ENCODE results near the gene ANKRD22. TPM values are rescaled to one million over a fixed set of nuclear protein-coding genes. Genes with fewer than 3 reads are reported as not detected.

The ANKRD22 gene
- total and polyA plus RNA-seq, 10 of the 15 experiments (the other 5 are each of a cell fraction or from before 2014, with no cell fraction given): 0.30 to 1.3 (median 0.71) TPM

GRCh38 chr10:88792661-88793060 lies 59.0 kb downstream of the ANKRD22 start (continued):
- TF ChIP-seq, protein P1, sequence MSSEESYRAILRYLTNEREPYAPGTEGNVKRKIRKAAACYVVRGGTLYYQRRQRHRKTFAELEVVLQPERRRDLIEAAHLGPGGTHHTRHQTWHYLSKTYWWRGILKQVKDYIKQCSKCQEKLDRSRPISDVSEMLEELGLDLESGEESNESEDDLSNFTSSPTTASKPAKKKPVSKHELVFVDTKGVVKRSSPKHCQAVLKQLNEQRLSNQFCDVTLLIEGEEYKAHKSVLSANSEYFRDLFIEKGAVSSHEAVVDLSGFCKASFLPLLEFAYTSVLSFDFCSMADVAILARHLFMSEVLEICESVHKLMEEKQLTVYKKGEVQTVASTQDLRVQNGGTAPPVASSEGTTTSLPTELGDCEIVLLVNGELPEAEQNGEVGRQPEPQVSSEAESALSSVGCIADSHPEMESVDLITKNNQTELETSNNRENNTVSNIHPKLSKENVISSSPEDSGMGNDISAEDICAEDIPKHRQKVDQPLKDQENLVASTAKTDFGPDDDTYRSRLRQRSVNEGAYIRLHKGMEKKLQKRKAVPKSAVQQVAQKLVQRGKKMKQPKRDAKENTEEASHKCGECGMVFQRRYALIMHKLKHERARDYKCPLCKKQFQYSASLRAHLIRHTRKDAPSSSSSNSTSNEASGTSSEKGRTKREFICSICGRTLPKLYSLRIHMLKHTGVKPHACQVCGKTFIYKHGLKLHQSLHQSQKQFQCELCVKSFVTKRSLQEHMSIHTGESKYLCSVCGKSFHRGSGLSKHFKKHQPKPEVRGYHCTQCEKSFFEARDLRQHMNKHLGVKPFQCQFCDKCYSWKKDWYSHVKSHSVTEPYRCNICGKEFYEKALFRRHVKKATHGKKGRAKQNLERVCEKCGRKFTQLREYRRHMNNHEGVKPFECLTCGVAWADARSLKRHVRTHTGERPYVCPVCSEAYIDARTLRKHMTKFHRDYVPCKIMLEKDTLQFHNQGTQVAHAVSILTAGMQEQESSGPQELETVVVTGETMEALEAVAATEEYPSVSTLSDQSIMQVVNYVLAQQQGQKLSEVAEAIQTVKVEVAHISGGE (CRISPR knock-in tag; IDR thresholded peaks at IDR 0.05): no peak
- TF ChIP-seq CEBPB (IDR thresholded peaks at IDR 0.05; ENCODE audit: borderline replicate concordance in 1 of 2, low read depth in 2 of 2, low read length in 2 of 2): 0 out of 4 replicates have a peak, but pooled peaks of 1 of the 2 experiments have one; percentile 16
- peak; percentile 30; the same call in 1 of the 2 replicates for TF ChIP-seq EED (IDR thresholded peaks at IDR 0.05; ENCODE audit: low read depth)
- no peak for TF ChIP-seq ZZZ3 (IDR thresholded peaks at IDR 0.05; ENCODE audit: control insufficient read depth, insufficient read length, low read depth)

GRCh38 chr10:88791924-88792323 lies 59.7 kb downstream of the ANKRD22 start:
- 43% methylated on average over 2 of the region's 2 CpGs for WGBS (ENCODE audit: insufficient coverage, insufficient replicate concordance, low lambda C conversion rate, missing lambda C conversion rate)
- Histone ChIP-seq H3K9me3 (replicated peaks; ENCODE audit: control insufficient read depth, insufficient read depth, low read length) (no peaks in the 10 kb centered on the region), H3K27ac (ENCODE audit: control insufficient read depth, insufficient read depth) (no peak overlapping the region), H3K36me3 (ENCODE audit: control insufficient read depth in 2 of 2, insufficient read depth in 2 of 2, low read length in 1 of 2) (no peaks in the 10 kb centered on the region), H3K4me3 (no peak overlapping the region), H3K79me2 (ENCODE audit: control insufficient read depth, insufficient read depth, low read length) (no peaks in the 10 kb centered on the region), H4K20me1 (ENCODE audit: control insufficient read depth, insufficient read depth) (no peaks in the 10 kb centered on the region), H2AFZ (ENCODE audit: control insufficient read depth, low read depth, low read length) (no peak overlapping the region), H3K27me3 (replicated peaks in 1 of 2; ENCODE audit: control insufficient read depth in 2 of 2, insufficient read depth in 2 of 2, low read length in 1 of 2) (no peaks in the 10 kb centered on the region), H3K4me2 (ENCODE audit: control insufficient read depth, insufficient read depth) (no peak overlapping the region), H3K9ac (ENCODE audit: control insufficient read depth, insufficient read depth, low read length) (no peak overlapping the region), H3K4me1 (ENCODE audit: control insufficient read depth, insufficient read depth, low read length) (peaks cover 7% of the 10 kb centered on the region; the same call in 1 of the 2 replicates)
- intact Hi-C loops (cut with micrococcal nuclease; ENCODE audit: unreplicated experiment): loop anchor here (1.0 to 5.0 kb wide), 3 partner anchors 35 to 227 kb away; no protein-coding TSS in a partner anchor
- ATAC-seq: peak; percentile 91
- ChIA-PET POLR2A (no interaction called here), RAD21 (ENCODE audit: unreplicated experiment) (interaction anchor here (1.0 to 2.1 kb wide), 2 partner anchors 27 to 64 kb away, joined by 4 to 7 read pairs; no protein-coding TSS in a partner anchor), CTCF (interaction anchor here (0.6 to 1.6 kb wide), 8 partner anchors 17 to 93 kb away, joined by 3 to 7 read pairs (median 4); no protein-coding TSS in a partner anchor), SMC1A (ENCODE audit: uncharacterized antibody, unreplicated experiment) (interaction anchor here (0.9 to 1.2 kb wide), 2 partner anchors 13 to 48 kb away, joined by 3 to 4 read pairs; no protein-coding TSS in a partner anchor)
- no peak for FAIRE-seq
- in situ Hi-C loops (cut with MboI): no loop called here
- peak; percentile 17 for DNase-seq (ENCODE audit: low read depth, low spot score)
- no TSS peak for BruUV-seq (replicated peaks)
- no peak for TF ChIP-seq ZNF384 (IDR thresholded peaks at IDR 0.05; ENCODE audit: borderline replicate concordance, low read depth, low read length)
- TF ChIP-seq KLF5 (IDR thresholded peaks at IDR 0.05; ENCODE audit: partially characterized antibody): no peak
- TF ChIP-seq CBX3 (IDR thresholded peaks at IDR 0.05; ENCODE audit: borderline replicate concordance, low read depth): no peak
- peak in 1 of 2 experiments; percentile 43; a peak in 1 of 4 replicates for TF ChIP-seq ETV6 (conservative IDR thresholded peaks at IDR 0.05 in 1 of 2, IDR thresholded peaks at IDR 0.05 in 1 of 2; ENCODE audit: borderline replicate concordance in 1 of 2, low read depth in 1 of 2)
- TF ChIP-seq IKZF1 (conservative IDR thresholded peaks at IDR 0.05): 0 out of 2 replicates have a peak, but pooled peaks have one; percentile 24
- no peak for TF ChIP-seq BHLHE40 (IDR thresholded peaks at IDR 0.05; ENCODE audit: borderline replicate concordance in 1 of 2, low read depth in 2 of 2, low read length in 1 of 2)
- TF ChIP-seq KDM1A (IDR thresholded peaks at IDR 0.05; ENCODE audit: borderline replicate concordance): no peak
- TF ChIP-seq, protein P2, sequence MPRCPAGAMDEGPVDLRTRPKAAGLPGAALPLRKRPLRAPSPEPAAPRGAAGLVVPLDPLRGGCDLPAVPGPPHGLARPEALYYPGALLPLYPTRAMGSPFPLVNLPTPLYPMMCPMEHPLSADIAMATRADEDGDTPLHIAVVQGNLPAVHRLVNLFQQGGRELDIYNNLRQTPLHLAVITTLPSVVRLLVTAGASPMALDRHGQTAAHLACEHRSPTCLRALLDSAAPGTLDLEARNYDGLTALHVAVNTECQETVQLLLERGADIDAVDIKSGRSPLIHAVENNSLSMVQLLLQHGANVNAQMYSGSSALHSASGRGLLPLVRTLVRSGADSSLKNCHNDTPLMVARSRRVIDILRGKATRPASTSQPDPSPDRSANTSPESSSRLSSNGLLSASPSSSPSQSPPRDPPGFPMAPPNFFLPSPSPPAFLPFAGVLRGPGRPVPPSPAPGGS (IDR thresholded peaks at IDR 0.05; ENCODE audit: borderline replicate concordance, insufficient read depth, low read depth, low read length, poor library complexity, severe bottlenecking): no peak
- TF ChIP-seq SMC3 (IDR thresholded peaks at IDR 0.05; ENCODE audit: borderline replicate concordance, low read length): peak; percentile 59; the same call in 1 of the 2 replicates
- TF ChIP-seq, protein P3, sequence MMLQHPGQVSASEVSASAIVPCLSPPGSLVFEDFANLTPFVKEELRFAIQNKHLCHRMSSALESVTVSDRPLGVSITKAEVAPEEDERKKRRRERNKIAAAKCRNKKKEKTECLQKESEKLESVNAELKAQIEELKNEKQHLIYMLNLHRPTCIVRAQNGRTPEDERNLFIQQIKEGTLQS (IDR thresholded peaks at IDR 0.05; ENCODE audit: borderline replicate concordance, extremely low read depth, low read depth, low read length): no peak
- no peak for TF ChIP-seq SREBF1 (IDR thresholded peaks at IDR 0.05; ENCODE audit: low read length)

All from GM12878 (cell line).